ENCODE results near the gene CCDC146.
"Not testable (repeated sequence)": the region's sequence is repeated elsewhere in the genome, so short reads cannot be mapped to it uniquely, and the experiment has no call there.

The CCDC146 gene

GRCh38 chr7:77121860-77122681 is at the start of gene CCDC146:
Gene CCDC146 (plus strand): TSS chr7:77122615. CDS start chr7:77167669, 45,054 bp downstream.
- DNase-seq (ENCODE audit: low read depth in 2 of 2), result peak; percentile 89 to 91

DNA sequence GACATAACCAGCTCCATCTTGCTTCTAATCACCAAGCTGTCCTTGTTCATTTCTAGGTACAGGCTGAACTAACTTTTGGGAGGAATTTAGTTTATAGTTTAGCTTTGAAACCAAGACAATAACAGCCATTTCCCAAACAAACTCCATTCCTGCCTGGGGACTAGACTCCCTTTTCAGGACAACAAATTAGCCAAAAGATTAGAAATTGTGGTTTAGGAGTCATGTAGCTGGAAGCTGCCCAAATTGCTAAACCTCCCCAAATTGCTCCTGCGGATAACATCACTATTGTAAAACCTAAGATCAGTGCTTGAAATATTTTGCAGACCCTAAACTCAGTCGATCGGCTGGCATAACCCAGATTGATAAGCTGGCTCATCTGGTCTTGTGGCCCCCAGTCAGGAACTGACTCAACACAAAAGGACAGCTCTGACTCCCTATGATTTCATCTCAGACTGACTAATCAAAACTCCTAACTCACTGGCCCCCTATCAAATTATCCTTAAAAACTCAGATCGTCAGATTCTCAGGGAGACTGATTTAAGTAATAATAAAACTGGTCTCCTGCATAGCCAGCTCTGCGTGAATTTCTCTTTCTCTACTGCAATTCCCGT is 47.5 kb upstream of the CCDC146 start:
- DNase-seq (ENCODE audit: low read depth in 2 of 2), result not testable (repeated sequence)

DNA sequence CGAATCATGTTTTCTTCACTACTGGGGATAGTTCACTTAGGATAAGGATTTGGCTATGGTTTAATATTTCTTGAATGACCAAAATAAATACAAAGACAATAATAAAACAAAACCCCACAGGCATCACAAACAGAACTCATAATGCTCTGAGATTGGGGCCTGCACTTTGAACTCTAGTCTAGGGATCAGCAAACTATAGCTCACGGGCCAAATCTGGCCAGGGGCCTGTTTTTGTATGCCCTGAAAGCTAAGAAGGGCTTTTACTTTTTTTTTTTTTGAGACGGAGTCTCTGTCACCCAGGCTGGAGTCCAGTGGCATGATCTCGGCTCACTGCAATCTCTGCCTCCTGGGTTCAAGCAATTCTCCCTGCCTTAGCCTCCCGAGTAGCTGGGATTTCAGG is 45.4 kb upstream of the CCDC146 start:
- DNase-seq (ENCODE audit: low read depth in 2 of 2), result not testable (repeated sequence)

DNA sequence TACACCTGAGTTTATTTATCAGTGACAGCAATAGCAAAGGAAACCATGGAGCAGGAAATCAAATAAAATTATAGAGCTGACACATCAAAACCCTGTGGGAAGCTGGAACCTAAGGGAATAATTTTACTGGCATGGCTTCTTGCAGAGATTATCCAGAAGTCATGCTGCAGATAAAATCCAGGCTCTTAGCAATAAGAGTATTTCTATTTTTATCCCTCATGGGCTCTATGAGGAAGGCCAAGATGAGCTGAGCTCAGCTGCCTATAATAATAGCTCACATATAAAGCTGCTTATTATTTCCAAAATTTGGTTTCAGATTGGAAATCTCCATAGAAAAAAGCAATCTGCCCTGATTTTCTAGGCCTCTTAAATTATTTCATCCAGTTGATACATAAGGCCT is 43.3 kb upstream of the CCDC146 start:
- DNase-seq (ENCODE audit: low read depth in 2 of 2), result not testable (repeated sequence)

GRCh38 chr7:77079624-77080023 is 42.8 kb upstream of the CCDC146 start:
- DNase-seq (ENCODE audit: low read depth in 2 of 2), result not testable (repeated sequence)

- not testable (repeated sequence) for DNase-seq (ENCODE audit: low read depth in 2 of 2)
Measured at GRCh38 chr7:77080236-77080635, 42.2 kb upstream of the CCDC146 start.

DNA sequence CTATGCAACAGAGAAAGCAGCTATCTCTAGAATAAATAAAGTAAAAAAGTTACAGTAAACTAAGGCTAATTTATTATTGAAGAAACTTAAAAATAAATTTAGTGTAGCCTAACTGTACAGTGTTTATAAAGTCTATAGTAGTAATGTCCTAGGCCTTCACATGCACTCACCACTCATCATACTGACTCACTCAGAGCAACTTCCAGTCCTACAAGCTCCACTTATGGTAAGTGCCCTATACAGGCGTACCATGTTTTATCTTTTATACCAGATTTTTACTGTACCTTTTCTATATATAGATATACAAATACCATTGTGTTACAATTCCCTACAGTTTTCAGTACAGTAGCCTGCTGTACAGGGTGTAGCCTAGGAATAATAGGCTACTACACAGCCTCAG is 40.2 kb upstream of the CCDC146 start:
- not testable (repeated sequence) for DNase-seq (ENCODE audit: low read depth in 2 of 2)

DNA sequence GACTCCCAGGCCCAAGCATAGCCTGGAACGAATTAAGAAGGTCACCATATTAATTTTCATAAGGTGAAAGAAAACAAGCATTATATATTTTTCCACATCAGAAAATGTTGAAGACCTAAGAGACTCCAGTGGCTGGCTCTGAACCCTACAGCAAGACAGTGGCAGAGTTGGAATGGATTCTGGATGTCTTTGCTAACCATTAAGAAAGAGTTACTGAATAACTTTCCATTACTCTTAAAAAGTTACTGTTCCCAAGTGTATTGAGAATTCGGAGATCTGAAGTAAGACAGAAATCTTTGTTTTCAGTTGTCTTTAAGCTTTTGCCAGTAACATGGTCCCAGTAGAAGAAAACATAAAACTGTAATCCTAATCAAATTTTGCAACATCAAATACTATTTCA is 30.1 kb upstream of the CCDC146 start:
- DNase-seq (ENCODE audit: low read depth in 2 of 2), result not testable (repeated sequence)

DNA sequence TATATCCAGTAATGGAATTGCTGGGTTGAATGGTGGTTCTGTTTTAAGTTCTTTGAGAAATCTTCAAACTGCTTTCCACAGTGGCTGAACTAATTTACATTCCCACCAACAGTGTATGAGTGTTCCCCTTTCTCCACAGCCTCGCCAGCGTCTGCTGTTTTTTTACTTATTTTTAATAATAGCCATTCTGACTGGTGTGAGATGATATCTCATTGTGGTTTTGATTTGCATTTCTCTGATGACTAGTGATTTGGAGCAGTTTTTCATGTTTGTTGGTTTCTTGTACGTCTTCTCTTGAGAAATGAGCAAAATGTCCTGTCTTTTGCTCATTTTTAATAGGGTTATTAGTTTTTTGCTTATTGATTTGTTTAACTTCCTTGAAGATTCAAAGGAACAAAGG is 21.9 kb upstream of the CCDC146 start:
- DNase-seq (ENCODE audit: low read depth in 2 of 2), result not testable (repeated sequence)

GRCh38 chr7:77101187-77101586 is 21.2 kb upstream of the CCDC146 start:
- DNase-seq (ENCODE audit: low read depth in 2 of 2), result not testable (repeated sequence)

DNA sequence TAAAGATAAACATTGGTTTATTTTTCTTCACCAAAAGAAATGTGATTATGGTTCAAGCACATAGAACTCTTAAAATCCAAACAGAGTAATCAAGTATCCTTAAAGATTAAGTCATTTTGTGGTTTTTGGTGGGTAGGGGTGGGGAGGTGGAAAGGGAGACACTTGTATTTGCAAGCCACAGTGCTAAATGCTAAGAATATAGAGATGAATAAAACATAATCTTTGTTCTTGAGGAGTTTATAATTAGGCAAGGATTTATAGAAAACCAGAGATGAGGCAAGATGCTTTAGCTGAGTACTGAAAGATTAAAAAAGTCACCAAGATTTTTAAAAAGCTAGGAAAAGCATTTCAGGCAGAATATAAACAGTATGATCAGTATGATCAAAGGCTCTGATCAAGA is 19.7 kb upstream of the CCDC146 start:
- not testable (repeated sequence) for DNase-seq (ENCODE audit: low read depth in 2 of 2)

- not testable (repeated sequence) for DNase-seq (ENCODE audit: low read depth in 2 of 2)
Measured at GRCh38 chr7:77105904-77106303, 16.5 kb upstream of the CCDC146 start.

DNA sequence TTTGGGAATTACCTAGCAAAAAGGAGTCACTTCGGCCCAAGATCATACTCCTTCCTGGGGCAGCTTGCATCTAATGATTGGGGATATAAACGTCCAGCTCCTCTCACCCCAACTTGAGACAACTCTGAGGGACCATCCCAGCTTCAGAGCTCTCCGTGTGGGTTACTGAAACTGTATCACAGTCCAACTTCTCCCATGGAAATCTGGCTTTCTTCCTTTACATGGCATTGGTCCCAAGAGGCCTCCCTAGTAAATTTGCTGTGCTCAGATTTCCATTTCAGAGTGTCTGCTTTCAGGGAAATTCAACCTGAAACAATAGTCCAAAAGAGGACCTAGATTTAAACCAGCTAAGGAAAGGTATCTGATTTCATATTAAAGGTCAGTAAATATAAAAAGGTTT is 14.8 kb upstream of the CCDC146 start:
- DNase-seq (ENCODE audit: low read depth in 2 of 2), result not testable (repeated sequence)

- DNase-seq (ENCODE audit: low read depth in 2 of 2), result not testable (repeated sequence)
Measured at GRCh38 chr7:77108362-77108761, 14.1 kb upstream of the CCDC146 start.

DNA sequence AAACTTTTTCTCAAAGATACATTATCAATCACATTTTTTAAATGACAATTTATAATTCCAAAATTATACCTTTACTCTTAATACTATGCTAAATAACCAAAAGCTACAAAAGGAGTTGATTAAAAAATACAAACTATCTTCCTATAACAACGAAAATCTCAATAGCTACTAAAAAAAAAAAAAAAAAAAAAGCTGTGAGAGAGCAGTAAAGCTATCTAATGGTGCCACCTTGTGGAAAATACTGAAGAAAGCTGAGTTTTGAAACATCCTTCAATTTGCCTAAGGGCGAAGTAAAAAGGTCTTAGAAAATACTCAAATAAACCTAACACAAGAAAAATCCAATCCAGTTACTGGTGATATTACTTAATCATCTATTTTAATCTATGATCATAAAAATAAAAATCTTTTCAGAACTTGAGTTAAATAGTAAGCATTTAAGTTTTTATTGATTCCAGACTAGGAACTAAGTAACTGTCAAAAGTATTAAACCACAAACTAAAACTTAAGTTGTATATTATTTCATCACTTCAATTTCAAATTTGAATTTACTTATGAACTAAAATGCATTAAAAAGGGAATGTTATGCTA is 9.6 kb upstream of the CCDC146 start:
- DNase-seq (ENCODE audit: low read depth in 2 of 2), result not testable (repeated sequence)

- DNase-seq (ENCODE audit: low read depth in 2 of 2), result not testable (repeated sequence)
Measured at GRCh38 chr7:77125486-77125885, 3.1 kb downstream of the CCDC146 start.

GRCh38 chr7:77127009-77127408 is 4.6 kb downstream of the CCDC146 start:
- DNase-seq (ENCODE audit: low read depth in 2 of 2), result not testable (repeated sequence)

- DNase-seq (ENCODE audit: low read depth in 2 of 2), result not testable (repeated sequence)
Measured at GRCh38 chr7:77128582-77129410, 6.4 kb downstream of the CCDC146 start.

DNA sequence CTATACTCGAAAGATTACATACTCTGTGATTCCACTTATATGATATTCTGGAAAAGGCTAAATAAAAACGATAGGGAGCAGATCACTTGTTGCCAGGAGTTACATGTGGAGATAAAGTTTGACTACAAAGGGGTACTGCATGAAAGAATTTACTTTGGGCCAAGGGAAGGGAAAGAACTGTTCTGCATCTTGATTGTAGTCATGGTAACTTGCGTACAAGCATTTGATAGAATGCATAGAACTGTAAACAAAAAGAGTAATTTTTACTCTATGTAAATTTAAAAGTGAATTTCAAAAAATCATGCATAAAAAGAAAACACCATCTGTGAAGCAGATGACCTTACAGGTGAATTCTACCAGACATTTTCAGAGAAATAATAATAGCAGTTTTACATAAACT is 9.4 kb downstream of the CCDC146 start:
- DNase-seq (ENCODE audit: low read depth in 2 of 2), result not testable (repeated sequence)

DNA sequence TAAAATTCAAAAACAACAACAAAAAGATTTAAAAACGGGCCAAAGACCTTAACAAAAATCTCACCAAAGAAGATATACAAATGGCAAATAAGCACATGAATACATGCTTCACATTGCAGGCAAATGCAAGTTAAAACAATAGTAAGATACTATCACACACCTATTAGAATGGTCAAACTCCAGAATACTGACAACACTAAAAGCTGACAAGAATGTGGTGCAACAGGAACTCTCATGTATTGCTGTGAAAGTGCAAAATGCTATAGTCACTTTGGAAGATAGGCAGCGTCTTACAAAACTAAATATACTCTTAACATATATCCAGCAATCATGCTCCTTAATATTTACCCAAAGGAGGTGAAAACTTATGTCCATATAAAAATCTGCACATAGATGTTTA is 16.3 kb downstream of the CCDC146 start:
- not testable (repeated sequence) for DNase-seq (ENCODE audit: low read depth in 2 of 2)

DNA sequence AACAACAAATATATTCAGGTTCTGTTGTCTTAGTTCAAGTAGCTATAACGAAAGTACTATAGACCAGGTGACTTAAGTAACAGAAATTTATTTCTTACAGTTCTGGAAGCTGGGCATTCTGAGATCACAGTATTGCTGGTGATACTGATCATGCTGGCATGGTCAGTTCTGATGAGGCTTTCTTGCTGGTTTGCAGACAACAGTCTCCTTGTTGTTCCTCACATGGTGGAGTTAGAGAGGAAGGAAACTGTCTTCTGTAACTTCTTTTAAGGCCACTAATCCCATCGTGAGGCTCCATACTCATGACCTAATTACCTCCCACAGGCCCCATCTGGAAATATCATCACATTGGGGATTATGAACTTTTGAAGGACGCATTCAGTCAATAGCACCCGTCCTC is 17.9 kb downstream of the CCDC146 start:
- DNase-seq (ENCODE audit: low read depth in 2 of 2), result not testable (repeated sequence)

- DNase-seq (ENCODE audit: low read depth in 2 of 2), result not testable (repeated sequence)
Measured at GRCh38 chr7:77152232-77152631, 29.8 kb downstream of the CCDC146 start.
